GM18873 (cell line): ENCODE results near the gene IQSEC3.
"Not testable (repeated sequence)": the region's sequence is repeated elsewhere in the genome, so short reads cannot be mapped to it uniquely, and the experiment has no call there.

ENCODE experiments used
- ATAC-seq: cut with Tn5 transposase; IDR thresholded peaks from one replicate; pipeline ENCODE4 v1.9.1; 2021; ENCODE audit warnings: mild to moderate bottlenecking, moderate library complexity, moderate number of reproducible peaks; ENCODE audit not compliant: unreplicated experiment, low FRiP score

The IQSEC3 gene

DNA sequence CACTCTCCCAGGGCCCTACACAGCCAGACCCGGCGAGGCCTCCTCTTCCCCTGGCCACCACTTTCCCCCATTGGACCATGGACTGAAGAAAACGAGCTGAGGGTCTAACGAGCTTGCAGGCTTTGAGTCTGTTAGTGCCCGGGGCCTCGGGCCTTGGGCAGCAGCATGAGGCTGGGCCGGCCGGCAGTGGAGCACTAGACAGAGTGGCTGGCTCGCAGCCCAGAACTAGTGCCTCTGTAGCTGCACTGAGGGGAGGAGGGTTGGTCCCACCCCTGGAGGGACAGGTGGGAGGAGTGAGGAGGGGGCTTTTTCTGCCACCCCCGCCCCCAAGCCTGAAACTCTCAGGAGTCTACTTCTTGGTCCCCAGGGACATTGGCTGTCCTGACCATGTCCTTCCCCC lies 108.7 kb downstream of the IQSEC3 start:
- ATAC-seq: no peak

DNA sequence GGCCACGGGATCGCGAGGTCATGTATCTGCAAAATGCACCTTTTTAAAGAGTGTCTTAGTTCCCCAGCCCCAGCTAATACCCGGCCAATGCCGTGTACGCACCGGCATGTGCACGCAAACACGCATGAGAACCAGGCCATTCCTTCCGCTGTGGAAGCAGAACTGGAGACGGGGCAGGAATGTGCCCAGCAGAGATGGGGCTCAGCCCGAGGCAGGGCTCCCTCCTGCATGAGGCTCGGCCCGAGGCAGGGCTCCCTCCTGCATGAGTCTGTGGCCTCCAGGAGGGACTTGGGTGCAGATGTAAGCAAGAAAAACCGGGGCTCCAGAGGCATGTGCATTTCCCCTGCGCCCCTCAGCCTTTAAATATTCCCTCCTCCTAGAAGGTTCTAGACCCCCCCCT lies 109.2 kb downstream of the IQSEC3 start:
- no peak for ATAC-seq

DNA sequence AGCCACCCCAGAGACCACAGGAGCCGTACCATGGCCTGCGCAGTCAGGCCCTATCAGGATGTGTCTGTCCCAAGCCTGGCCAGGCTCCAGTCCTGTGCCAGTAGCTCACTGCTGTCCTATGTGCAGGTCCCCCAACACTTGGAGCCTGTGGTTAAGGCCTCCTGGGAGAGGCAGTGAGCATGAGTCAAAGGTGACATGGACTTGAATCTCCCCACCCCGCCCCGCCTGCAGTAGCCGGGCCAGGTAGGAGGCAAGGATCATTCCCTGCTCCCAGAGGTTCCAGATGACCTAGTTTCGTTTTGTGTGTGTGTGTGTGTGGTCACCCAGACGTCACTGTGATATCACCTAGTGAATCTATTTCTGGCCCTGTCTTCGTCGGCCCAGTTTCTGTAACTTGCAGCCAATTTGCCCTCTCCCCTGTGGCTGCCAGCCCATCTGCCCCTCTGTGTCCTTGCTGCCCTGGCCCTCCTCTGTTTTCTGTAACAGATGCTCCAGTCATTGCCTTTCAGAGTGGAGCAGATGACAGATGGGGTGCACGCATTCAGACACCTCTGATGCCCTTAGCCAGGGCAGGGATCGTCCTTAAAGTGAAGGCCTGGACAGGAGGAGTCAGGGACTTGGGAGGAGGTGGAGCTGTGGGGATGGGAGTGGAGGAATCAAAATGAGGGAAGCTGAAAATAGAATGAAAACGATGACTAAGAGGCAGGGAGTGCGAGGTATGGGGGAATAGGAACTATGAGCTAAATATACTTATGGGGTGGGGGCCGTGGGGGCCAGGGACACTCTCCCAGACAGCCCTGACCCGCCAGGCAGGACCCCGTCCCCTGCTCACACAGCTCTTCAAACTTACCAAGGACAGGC lies 110.0 kb downstream of the IQSEC3 start:
- no peak for ATAC-seq

DNA sequence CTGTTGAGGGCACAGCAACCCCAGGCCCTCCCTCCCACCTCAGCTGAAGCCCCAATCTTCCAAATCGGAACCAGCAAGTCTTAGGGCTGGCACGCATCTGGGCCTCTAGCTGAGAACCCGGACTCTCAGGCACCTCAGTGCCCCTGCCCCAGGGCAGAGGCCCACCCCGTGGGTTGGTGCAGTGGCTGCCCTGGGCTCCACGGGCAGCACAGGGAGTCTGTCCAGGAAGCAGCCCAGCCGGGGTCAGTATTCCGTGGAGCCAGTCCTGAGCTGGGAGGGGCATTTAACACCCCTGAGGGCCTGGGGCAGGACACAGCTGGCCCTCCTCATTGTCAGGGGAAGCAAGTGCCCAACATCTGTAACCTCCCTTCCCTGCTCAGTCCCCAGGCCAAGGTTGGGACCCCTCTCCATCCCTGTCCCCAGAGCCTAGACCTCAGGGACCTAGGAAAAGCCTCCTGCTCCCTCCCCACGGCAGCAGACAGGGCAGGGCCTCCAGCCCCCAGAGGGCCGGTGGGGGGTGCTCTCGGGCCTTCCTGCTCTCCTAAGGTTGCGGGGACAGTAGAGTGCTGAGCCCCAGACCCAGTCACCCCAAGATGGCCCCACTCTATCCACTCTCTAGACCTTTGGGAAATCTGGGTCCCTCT lies 110.9 kb downstream of the IQSEC3 start:
- no peak for ATAC-seq

DNA sequence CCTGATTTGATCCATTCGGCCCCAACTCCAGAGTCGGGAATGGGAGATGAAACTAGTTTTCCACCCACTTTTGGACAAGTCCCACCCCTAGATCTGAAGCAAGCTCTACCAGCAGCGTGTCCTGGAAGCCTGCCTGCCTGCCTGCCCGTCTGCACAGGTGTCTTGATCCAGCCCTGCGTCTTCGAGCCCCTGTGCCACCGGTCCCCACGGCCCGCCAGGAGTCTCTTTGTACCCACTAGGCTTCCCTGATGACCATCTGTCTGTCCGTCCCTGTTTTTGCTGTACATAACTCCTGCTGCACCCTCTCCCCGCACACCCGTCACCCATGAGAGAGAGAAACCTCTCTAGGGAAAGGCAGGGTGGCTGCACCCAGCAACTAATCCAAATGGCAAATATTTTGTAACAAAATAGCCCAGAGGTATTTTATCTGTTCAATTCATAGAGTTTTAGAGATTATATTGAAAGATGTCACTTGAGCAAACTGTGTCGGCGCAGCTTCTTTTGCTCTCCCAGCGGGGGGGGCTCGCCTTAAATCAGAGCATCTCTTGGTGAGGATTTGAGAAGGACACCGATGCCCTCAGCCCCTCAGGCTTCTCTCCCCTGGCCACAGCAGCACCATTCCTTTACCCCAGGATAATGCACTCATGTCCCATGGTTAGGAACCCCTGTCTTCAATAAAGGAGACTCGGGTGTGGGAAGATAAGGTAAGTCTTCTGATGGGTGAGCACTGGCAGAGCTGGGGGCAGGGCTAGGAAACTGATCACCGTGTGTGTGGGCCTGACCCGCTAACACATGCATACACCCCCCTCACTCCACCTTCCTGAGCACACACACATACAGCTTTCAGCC lies 111.6 kb downstream of the IQSEC3 start:
- ATAC-seq: no peak

DNA sequence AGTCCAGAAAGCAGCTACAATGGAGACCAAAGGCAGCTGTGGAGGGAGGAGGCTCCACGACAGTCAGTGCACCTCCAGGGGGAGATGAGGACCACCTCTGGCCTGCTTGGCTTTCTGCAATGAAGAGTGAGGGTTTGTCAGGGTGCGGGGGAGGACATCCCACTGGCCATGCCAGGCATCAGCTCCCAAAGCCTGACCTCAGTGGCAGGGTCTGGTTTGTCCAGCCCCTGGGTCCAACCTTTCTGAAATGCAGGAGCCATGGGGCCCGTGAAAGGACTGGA lies 112.2 kb downstream of the IQSEC3 start:
- no peak for ATAC-seq

DNA sequence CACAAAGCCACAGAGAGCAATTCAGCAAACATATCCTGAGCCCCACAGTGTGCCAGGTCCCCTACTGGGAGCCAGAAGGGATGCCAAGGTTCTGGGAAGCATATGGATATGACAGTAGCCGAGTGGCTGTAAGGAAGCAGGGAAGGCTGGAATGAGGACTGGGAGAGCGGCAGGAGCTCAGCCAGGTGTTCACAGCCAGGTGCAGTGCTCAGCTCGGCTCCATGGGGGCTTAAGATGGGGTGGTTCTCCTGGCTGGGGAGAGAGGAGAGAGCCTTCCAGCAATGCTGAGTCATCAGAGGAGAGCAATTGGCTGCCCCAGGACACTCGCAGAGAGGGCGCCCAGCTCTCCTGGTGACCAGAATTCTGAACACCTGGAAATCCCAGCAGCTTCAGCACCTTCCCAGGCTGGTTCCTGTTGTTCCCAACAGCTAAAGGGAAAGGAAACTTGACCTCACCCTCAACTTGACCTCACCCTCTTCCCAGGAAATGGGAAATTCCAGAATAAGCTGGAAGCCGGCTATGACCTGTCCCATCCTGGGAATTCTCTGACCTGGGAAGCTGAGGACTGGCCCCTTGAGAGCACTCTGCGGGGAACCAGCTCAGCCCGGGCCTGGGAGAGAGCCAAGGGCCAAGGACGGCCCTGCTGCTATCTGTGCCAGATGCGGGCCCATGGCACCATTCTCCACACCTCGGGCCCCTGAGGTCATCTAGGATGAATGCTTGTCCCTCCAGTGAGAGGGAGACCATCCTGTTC lies 112.7 kb downstream of the IQSEC3 start:
- ATAC-seq: no peak

DNA sequence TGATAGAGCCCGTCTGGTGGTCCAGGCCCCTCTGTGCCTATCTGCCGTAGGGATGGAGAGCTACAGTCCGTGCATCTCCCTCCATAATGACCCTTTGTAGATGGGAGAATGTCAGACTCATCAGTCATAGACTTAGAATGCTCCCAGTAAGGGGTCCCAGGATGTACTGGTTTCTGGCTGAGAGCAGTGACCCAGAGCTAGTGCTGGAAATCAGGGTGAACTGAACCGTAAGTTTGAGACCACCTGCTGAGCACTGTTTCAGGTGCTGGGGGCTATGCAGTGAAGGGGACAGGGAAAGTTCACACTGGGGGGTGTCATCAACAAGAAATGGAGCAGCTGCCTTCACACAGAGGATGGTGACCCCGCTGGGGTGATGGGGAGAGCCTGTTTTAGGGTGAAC lies 113.3 kb downstream of the IQSEC3 start:
- ATAC-seq: no peak

DNA sequence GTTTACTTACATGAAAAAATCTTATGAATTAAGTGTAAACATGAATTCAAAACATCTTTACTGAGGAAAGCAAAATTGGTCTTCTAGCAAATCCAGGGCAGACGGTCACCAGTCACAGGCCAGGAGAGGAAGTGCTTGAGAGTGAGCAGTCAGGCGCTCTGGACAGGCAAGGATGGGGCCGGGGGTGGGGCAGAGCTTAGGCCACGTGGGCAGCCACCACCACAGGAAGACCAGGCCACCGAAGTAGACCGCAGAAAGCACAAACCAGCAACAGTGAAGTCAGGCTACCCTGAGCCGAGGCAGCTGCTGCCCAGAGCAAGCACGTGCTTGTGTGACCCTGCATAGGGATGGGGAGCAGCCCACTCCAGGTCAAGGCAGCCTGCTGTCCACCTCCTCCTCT lies 113.9 kb downstream of the IQSEC3 start:
- ATAC-seq: no peak

DNA sequence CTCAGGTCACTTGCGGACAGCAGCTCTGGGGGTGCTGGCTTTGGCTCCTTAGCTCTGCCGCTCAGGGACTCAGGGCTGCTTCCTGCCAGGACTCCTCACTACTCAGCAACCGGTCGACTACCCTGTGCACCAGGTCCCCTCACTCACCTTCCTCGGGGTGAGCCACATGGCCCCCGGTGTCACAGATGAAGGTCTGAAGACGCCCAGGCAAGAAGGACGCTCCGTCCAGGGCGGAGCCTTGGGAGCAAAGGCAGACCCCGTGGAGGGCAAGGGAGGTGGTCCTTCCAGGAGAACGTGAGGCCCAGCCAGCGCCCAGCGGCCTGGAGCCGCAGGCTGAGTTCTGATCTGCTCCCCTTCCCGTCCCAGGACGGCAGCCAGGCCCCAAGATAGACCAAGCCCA lies 115.4 kb downstream of the IQSEC3 start:
- ATAC-seq: no peak

DNA sequence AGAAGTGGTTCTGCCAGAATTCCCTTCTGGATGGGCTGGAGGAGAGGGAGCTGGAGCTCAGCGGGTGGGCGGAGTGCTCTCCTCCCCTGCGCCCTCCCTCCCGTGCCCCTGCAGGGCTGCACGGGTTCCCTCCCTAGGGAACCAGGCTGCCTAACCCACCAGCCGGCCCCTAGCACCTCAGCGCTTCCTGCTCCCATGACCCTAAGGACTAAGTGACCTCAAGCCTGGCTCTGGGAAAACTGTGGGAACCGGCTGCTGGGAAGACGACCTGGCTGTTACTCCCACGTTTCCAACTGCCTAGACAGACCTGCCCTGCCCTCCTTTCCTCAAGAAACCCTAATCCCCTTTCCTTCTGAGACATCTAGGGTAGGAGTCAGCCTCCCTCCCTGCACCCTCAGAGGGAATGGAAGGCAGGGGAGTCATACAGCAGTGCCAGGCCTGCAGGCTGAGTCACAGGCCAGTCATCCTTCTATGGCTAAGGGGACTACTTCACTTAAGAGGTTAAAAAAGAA lies 115.9 kb downstream of the IQSEC3 start:
- no peak for ATAC-seq

DNA sequence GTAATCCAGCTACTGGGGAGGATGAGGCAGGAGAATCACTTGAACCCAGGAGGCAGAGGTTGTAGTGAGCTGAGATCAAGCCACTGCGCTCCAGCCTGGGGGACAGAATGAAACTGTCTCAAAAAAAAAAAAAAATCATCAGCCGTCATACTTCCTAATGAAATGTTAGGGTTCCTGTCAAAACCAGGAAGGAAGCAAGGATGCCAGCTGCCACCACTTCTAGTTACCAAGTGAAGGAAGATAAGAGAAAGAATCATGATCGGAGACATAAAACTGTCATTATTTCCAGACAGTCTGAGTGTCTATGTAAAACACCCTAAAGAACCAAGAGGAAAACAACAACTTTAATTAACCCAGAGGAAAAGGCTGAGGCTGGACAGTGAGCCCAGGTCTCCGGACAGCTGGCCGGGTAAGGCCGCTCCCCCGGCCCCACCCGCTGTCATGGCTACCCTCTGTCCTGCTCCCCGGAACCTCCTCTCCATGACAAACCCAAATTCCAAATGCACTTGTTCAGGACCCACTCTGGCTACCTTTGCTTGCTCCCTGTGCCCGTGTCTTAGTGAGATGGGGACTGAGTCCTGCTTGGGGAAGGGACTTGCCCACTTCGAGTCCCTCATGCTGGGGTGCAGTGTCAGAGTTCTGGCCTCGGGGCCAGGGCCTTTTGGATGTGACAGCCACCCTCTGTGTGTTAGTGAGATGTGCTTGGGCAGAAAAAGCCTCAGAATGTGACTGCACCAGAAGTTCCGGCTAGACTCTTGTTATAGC lies 118.4 kb downstream of the IQSEC3 start:
- no peak for ATAC-seq

DNA sequence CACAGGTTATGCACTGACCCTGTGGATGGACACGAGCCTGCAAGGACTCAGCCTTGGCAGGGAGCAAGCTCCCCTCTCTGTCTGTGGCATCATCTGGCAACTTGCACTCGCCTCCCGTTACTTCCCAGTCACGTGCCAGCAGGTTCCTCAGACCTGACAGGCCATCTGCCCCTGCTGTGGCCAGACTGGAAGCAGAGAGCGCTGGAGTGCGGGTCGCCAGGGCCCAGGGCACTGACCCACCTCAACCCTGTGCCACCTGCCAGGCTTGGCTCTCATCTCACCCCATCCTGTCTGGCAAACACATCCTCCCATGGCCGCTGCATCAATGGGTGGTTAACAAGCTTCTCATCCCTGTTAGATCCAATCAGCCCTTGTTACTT lies 119.0 kb downstream of the IQSEC3 start:
- ATAC-seq: no peak

DNA sequence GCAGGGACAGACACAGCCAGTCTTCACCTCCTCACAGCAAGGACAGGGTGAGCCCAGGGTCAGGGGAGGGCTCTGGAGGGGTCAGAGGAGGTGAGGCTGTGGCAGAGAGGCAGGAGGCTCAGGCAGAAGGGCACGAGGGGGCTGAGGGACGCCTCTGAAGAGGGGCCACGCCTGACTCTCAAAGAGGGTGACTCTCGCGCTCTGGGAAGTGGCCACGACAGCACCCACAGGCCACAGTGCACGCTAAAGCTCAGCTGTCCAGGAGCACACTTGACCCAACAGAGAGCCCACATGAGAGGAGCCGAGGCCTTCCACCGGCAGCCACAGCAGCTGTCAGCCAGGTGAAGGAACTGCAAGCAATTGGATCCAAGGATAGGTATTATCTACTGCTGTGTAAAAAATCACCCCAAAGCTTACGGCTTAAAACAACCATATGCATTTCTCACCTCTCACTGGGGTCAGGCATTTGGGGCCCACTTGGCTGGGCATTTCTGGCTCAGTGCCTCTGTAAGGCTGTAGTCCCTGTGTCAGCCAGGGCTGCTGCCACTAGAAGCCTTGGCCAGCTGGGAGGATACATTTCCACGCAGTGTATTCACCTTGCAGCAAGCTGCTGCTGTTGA lies 119.5 kb downstream of the IQSEC3 start:
- ATAC-seq: no peak

DNA sequence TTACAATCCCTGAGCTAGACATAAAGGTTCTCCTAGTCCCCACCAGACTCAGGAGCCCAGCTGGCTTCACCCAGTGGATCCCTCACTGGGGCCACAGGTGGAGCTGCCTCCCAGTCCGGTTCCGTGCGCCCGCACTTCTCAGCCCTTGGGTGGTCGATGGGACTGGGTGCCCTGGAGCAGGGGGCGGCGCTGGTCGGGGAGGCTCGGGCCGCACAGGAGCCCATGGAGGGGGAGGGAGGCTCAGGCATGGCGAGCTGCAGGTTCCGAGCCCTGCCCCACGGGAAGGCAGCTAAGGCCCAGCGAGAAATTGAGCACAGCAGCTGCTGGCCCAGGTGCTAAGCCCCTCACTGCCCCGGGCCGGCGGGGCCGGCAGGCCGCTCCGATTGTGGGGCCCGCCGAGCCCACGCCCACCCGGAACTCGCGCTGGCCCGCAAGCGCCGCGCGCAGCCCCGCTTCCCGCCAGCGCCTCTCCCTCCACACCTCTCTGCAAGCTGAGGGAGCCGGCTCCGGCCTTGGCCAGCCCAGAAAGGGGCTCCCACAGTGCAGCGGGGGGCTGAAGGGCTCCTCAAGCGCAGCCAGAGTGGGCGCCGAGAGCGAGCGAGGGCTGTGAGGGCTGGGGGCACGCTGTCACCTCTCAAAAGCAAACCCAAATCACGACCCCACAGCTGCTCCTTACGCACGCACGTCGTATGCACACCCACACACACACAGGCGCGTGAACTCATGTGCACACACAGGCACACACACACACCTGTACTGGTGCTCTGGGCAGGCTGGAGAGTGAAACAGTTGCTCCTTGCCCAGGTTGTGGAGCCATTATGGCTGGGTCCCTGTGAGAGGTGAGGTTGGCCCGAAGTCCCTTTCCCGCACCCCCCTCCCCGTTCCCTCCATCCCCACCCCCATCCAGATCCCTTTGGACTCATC lies 121.7 kb downstream of the IQSEC3 start:
- not testable (repeated sequence) for ATAC-seq

DNA sequence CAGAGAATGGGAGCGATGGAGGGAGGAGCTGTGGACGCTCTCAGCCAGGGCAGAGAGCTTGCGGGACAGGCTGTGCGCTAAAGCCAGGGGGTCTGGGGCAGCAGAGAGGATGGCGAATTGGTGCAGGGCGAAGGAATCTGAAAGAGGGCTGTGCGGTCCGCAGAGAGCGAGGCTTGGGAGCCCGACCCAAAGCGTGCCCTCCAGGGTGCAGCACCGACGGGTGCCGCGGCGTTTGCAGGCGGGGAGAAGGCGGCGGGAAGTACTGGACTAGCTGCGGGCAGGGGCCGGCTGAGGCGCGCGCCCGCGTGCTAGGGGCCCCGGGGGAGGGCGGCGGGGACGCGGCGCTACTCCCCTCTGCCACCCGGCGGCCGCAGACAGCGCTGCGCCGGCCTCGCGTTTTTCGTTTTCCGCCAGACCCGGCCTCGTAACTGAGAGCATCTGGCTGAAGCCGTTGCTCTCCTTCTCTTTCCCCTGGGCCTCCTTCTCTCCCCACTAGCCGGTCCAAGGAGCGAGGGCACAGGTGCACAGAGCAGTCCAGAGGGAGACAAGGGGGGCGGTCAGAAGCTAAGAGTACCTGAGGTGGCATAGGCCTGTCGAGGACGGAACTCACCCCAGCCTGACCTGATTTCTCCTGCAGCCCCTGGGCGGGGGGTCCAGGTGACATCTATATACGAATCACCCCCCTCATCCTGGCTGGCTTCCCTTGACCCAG lies 122.5 kb downstream of the IQSEC3 start:
- no peak for ATAC-seq

DNA sequence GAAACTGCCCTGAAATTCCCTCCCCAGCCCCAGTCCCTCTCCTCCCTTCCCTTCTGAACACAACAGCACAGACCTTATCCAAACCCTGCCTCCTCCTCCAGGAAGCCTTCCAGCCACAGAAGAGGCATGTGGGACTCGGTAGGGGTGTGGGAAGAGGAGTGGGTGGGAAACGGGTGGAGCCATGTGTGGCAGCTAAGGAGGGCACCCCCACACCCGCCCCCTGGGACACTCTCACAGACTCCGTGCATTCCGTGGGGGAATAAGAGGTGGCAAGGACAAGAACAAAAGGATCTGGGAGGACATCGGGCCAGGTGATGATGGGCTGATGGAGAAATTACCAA lies 123.0 kb downstream of the IQSEC3 start:
- ATAC-seq: no peak

DNA sequence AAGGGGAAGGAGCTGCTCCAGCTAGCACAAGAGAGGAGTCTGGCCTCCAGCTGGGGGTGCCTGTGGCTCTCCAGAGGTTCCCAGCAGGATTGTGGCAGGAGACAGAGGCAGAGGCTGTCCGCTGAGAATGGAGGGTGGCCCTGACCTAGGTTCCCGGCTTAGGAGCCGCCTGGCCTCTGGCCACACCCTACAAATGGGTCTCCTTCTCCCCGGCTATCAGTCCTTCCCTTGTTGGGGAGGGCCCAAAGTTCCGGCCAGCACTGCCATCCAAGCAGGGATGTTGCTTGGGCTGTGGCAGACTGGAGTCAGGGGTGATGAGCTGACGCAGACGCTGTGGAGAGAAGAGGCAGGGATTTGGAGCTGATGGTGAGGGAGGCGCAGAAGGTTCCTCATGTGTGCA lies 124.3 kb downstream of the IQSEC3 start:
- no peak for ATAC-seq
